Superior temporal gyrus (tissue), 1 donor: ENCODE measurements around the gene EP400.

Experiments
- DNase-seq: peaks from one replicate; pipeline ENCODE4 v3.0.0-alpha.2; 2016; ENCODE audit errors: extremely low spot score

Gene EP400

DNA sequence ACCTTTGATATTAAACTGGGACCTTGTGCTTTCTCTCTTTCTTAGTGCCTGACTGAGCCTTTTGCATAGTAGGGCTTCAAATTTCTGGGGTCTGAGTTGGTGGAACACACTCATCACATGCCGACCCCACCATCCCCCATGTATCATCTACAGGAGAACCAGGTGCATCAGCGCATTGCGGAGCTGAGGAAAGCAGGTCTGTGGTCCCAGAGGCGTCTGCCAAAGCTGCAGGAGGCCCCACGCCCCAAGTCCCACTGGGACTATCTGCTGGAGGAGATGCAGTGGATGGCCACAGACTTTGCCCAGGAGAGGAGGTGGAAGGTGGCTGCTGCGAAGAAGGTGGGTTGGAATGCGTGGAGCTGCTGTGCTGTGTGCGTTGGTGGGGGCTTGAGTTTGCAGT is 37.8 kb downstream of the EP400 start:
- no peak for DNase-seq

DNA sequence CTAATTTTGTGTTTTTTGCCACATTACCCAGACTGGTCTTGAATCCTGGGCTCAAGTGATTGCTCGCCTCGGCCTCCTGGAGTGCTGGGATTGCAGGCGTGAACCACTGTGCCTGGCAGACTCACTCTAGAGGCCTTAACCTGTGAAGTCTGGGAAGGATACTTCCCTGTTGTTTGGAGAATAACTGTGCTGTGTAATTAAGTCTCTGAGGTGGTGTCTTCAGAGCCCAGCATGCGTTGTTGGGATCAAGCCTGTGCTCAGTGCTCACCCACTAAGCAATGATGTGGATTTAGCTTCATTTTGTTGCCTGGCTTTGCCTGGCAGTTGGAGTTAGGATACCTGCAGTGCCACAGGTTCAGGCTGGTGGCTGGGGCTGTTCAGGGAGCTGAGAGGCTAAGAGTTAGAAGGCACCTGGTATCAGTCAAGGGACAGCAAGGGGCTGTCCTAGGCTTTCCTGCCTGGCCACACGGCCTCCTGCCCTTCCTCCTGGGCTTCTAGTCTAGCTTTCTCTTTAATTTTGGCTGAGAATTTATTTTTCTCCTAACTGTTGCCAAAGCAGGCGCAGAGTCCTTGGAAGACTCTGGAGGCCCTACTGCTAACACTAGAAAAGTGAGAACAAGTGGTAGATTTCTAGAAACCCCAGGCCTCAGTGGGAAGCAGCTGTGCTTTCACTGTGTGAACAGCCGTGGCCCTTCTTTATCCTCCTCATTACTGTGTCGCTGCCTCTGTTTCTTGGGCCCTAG is 38.5 kb downstream of the EP400 start:
- DNase-seq = no peak

- DNase-seq = no peak
Measured at GRCh38 chr12:131989021-131989420, 39.3 kb downstream of the EP400 start.

- DNase-seq = no peak
Measured at GRCh38 chr12:131990066-131990979, 40.6 kb downstream of the EP400 start.

GRCh38 chr12:131990980-131991305 is 41.2 kb downstream of the EP400 start:
- DNase-seq = no peak

DNA sequence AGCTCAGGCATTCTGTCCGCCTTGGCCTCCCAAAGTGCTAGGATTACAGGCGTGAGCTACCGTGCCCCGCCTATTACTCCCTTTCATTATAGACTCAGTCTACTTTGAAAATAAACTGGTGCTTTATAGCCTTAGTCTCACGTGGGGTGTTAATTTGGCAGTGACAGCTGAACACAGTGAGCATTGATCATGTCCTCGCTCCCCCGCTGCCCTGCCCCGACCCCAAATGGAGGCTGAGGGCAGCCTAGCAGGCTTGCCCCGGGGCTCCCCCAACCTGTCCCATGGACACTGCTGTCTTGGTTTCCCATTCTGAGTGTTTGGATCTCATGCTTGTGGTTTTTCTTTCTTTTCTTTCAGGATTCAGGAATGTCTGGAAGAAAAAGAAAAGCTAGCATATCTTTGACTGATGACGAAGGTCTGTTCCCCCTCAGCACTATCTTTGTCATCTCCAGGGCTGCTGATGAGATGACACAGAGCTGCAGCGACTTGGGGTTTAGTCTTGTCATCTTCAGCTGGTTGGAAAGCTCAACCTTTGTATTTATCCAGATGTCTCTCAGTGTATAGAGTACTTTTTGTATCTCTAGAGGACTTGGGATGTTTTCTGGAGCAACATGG is 42.2 kb downstream of the EP400 start:
- DNase-seq = no peak

GRCh38 chr12:131994589-131994988 is 44.8 kb downstream of the EP400 start:
- no peak for DNase-seq

DNA sequence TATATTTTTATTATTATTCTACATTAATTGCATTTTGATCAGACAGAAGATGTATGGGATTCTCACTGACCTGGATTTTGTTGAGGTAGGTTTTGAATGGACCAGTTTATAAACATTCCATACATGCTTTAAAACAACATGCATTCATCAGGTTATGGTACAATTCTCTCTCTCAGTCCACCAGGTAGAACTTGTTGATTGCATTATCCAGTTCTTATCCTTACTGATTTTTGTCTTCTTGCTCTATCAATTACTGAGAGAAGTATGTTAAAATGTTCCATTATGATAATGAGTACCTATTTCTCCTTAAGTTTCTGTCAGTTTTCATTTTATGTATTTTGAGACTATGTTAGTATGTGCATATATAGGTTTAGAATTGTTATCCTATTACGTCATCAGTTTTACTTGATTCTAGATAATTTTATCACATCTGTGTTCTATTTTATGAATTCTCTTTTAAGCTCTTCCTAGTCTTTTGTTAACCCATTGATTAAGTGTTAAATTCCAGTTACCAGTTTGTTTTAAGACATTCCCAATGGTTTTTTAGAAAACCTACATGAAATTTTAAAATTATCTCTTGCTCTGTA is 50.6 kb downstream of the EP400 start:
- DNase-seq = no peak

DNA sequence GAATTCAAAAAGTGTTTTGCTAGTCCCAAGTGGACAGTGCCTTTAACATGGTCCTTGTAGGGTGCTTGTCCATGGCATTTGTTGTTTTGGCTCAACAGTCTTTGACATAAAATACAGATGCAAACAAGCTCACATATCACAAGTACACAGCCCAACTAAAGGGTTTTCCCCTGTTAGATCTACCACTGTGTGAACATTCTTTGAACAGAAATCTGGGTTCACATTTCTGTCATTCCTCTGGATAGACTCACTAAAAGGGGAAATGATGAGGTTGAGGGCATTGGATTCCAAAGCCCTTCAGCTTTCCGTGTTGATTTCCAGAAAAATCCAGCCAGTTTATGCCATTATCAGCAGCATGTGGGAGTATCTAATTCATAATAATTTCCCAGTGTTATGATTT is 54.1 kb downstream of the EP400 start:
- DNase-seq = no peak

- DNase-seq = no peak
Measured at GRCh38 chr12:132004946-132005345, 55.2 kb downstream of the EP400 start.

DNA sequence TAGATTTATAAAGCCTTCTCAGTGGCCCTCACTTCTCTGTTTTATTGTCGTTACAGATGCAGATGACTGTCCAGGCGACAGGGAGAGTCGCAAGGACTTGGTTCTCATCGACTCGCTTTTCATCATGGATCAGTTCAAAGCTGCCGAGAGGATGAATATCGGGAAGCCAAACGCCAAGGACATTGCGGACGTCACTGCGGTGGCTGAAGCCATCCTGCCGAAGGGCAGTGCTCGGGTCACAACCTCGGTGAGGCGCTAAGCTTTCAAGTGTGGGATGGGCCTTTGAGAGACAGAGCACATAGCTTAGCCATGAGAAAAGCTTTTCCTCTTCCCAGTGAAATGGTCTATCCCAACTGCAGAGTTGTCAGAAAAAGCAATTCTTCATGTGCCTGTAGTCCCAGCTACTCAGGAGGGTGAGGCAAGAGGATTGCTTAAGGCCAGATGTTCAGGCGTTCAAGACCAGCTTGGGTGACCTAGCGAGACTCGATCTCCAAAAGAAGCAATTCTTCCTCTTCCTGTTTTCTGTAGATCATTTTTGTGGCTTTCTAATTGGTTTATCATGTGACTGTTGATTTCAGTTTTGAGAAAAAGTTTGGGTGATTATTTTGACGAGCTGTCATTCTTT is 56.4 kb downstream of the EP400 start:
- DNase-seq = no peak

DNA sequence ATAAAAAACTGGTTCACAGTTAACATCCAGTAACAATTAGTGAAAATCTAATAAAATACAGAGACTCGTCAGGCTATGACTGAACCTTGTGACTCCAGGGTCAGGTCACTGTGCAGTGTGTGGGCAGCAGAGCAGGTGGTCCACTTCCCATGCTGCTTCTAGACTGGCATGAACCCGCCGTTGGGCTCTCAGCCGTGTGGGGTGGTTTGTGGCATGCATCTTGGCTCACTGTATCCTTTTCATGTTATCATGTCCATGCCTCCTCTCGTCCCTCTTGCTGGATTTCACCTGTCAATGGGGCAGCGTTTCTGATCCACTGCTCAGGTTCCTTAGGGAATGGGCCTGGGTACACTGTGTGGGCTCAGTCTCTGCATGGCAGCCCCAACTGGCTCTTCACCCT is 57.3 kb downstream of the EP400 start:
- no peak for DNase-seq

DNA sequence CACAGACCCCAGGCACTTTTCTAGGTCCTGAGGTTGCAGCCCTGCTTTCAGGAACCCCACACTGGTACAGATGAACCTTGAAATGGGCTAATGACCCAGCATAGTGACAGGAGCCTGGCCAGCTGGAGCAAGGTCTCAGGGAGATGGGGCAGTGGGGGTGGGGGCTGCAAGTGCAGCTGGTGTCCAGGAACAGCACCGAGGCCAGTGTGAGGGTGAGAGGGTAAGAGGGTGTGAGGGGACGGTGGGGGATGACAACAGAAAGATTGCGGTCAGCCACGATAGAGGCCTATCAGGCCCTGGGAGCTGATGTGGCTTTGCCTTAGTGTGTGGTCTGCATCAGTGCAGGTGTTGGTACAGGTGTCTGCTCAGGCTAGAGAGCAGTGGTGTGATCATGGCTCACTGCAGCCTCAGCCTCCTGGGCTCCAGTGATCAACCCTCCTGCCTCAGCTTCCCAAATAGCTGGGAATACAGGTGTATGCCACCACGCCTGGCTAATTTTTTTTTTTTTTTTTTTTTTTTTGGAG is 59.7 kb downstream of the EP400 start:
- DNase-seq = no peak

DNA sequence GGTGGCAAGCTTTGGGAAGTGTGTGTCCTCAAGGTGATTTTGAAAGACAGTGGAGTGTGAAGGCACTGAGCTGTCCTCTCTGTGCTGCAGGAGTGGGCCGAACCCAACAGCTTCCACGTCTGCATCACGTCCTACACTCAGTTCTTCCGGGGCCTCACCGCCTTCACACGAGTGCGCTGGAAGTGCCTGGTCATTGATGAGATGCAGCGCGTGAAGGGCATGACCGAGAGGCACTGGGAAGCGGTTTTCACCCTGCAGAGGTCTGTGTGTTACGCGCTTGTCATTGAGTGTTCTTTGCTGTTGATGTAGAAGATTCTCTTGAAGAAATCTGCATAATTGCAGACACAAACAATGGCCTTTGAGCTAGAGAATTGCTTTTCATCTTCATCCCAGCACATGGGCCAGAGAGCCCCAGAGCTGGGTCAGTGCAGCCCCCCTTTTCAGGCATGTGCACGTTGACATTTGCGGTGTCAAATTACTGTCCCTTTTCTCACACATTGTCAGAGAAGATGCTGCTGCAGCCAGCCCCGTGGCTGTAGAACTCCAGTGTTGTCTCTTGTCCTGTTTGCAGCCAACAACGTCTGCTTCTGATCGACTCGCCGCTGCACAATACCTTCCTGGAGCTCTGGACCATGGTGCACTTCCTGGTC is 63.3 kb downstream of the EP400 start:
- DNase-seq = no peak

- DNase-seq = no peak
Measured at GRCh38 chr12:132014092-132014914, 64.6 kb downstream of the EP400 start.

DNA sequence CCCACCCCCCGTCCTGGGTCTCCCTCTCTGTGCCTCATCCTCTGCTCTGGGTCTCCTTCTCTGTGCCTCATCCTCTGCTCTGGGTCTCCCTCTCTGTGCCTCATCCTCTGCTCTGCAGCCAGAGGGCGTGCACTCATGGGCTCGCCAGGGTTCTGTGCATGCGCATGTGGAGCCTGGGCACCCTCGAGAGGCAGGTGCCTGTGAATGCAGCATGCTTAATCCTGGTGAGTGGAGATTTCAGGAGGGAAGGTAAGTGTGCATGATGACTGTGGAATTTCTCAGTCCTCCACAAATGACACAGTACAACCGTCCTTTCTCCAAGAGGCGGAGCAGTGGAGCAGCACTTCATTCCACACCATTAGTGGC is 65.2 kb downstream of the EP400 start:
- DNase-seq = no peak

GRCh38 chr12:132015686-132016430 is 66.1 kb downstream of the EP400 start:
- DNase-seq = no peak

DNA sequence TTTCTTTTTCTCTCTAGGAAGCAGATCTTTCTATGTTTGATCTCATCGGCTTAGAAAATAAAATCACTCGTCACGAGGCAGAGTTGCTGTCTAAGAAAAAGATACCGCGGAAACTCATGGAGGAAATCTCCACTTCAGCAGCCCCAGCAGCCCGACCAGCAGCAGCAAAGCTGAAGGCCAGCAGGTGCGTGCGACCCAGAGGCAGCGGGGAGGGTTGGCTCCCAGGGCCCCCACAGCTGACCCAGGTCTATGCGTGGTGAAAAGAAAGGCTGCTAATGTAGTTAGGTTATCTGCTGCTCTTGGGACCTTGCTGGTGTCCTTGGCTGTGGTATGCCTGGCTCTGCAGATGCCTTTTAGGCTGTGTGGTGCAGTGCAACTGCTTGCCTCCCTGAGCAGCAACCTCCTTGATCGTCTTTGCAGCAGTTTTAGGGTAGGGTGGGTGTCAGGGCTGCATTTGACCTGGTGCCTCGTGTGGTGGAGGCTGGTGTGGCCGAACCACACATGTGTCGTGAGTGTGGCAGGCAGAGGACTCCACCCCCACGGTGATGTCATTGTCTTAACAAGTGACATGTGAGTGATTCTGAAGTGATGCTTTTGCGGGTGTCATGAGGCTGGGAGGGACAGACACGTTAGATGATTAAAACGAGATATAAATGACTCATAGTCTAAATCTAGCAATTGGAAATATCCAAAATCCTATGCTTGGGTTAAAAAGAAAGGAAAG is 68.6 kb downstream of the EP400 start:
- DNase-seq = no peak

DNA sequence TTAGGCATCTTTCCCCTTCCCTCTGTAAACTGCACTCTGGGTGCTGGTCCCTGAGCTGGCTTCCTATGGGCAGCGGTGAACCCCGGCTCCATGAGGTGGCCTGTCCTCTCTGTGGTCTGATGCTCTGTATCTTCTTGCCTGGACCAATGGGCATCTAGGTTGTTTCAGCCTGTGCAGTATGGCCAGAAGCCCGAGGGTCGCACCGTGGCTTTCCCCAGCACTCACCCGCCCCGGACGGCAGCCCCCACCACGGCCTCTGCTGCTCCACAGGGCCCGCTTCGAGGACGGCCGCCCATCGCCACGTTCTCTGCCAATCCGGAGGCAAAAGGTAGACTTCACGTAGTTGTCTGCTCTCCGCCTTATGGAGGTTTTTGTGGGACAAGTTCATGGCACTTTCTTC is 70.1 kb downstream of the EP400 start:
- DNase-seq = no peak
